CD14-positive monocyte (primary cell): ENCODE results near the gene IGFN1. TPM values are rescaled to one million over a fixed set of nuclear protein-coding genes. Genes with fewer than 3 reads are reported as not detected.

Experiments used
- DNase-seq, 3 donors: peaks; one replicate each; pipeline ENCODE4 v3.0.0-alpha.2; 2011 to 2022
- H2AFZ ChIP-seq: 2 replicates; pipeline ENCODE4 v1.6.0; 2012; ENCODE audit warnings: mild to moderate bottlenecking, low read depth, low read length, inconsistent platforms; ENCODE audit not compliant: insufficient read depth, poor library complexity, severe bottlenecking
- H3K27ac ChIP-seq, 2 donors: 1 replicate in 1 of 2; 2 replicates in 1 of 2; pipeline ENCODE4 v1.5.1; 2012 to 2013; ENCODE audit warnings: low read length in 2 of 2, control low read depth in 1 of 2, inconsistent platforms in 1 of 2, low read depth in 1 of 2, mild to moderate bottlenecking in 1 of 2
- H3K27me3 ChIP-seq, 2 donors: one replicate each; pipeline versions ENCODE4 v1.6.0 to v1.6.1; 2011 to 2013; ENCODE audit warnings: low read length in 2 of 2; ENCODE audit not compliant: control insufficient read depth in 2 of 2, insufficient read depth in 2 of 2
- H3K36me3 ChIP-seq, 2 donors: replicated peaks in 1 of 2; 1 replicate in 1 of 2; 2 replicates in 1 of 2; pipeline versions ENCODE4 v1.5.1 to v1.6.1; 2012 to 2013; ENCODE audit warnings: low read length in 2 of 2, control low read depth in 1 of 2, inconsistent platforms in 1 of 2, mild to moderate bottlenecking in 1 of 2; ENCODE audit not compliant: insufficient read depth in 2 of 2, control insufficient read depth in 1 of 2
- H3K4me1 ChIP-seq, 2 donors: 1 replicate in 1 of 2; 2 replicates in 1 of 2; pipeline versions ENCODE4 v1.5.1 to v1.6.1; 2012 to 2013; ENCODE audit warnings: low read length in 2 of 2, control low read depth in 1 of 2, inconsistent platforms in 1 of 2, mild to moderate bottlenecking in 1 of 2, moderate library complexity in 1 of 2; ENCODE audit not compliant: insufficient read depth in 2 of 2, control insufficient read depth in 1 of 2
- H3K4me2 ChIP-seq: replicated peaks from 2 replicates; pipeline ENCODE3; 2012; ENCODE audit warnings: low read length, moderate library complexity, mild to moderate bottlenecking; ENCODE audit not compliant: poor library complexity, severe bottlenecking; ENCODE audit errors: extremely low read depth
- H3K4me3 ChIP-seq, 3 experiments: fragments of 200-600 bp in 1 of 3; sonication (generic) in 1 of 3; replicated peaks in 1 of 3; 1 replicate in 2 of 3; 2 replicates in 1 of 3; pipeline ENCODE4 v1.5.1; 2011 to 2013; ENCODE audit warnings: low read length in 3 of 3, mild to moderate bottlenecking in 3 of 3, control low read depth in 2 of 3, low read depth in 2 of 3, inconsistent platforms in 1 of 3, moderate library complexity in 1 of 3
- H3K79me2 ChIP-seq: 2 replicates; pipeline ENCODE4 v1.6.0; 2012; ENCODE audit warnings: mild to moderate bottlenecking, control low read depth, inconsistent platforms, low read length, moderate library complexity; ENCODE audit not compliant: insufficient read depth
- H3K9ac ChIP-seq: 2 replicates; pipeline ENCODE4 v1.6.0; 2017; ENCODE audit warnings: low read length, mild to moderate bottlenecking; ENCODE audit not compliant: insufficient read depth, poor library complexity, severe bottlenecking
- H3K9me3 ChIP-seq, 2 donors: replicated peaks in 1 of 2; 1 replicate in 1 of 2; 2 replicates in 1 of 2; pipeline versions ENCODE4 v1.5.1 to v1.6.1; 2012 to 2013; ENCODE audit warnings: low read length in 2 of 2, control low read depth in 1 of 2; ENCODE audit not compliant: control insufficient read depth in 1 of 2, insufficient read depth in 1 of 2
- H4K20me1 ChIP-seq: 2 replicates; pipeline ENCODE4 v1.6.0; 2012; ENCODE audit warnings: mild to moderate bottlenecking, low read length, control low read depth, moderate library complexity; ENCODE audit not compliant: insufficient read depth
- H3K27ac Mint-ChIP-seq, 7 donors: one replicate each; pipeline ENCODE4 v1.8.0; 2020; ENCODE audit warnings: mild to moderate bottlenecking in 7 of 7, mixed read lengths in 7 of 7, moderate library complexity in 6 of 7, inconsistent platforms in 2 of 7
- H3K27me3 Mint-ChIP-seq, 3 donors: one replicate each; pipeline ENCODE4 v1.8.0; 2021 to 2022; ENCODE audit warnings: low read depth in 3 of 3, mild to moderate bottlenecking in 3 of 3, mixed read lengths in 3 of 3, moderate library complexity in 3 of 3, inconsistent platforms in 1 of 3
- H3K36me3 Mint-ChIP-seq, 2 donors: one replicate each; pipeline ENCODE4 v1.8.0; 2020; ENCODE audit warnings: mixed read lengths in 2 of 2, inconsistent platforms in 1 of 2, mild to moderate bottlenecking in 1 of 2
- H3K4me1 Mint-ChIP-seq: one replicate; pipeline ENCODE4 v1.8.0; 2020; ENCODE audit warnings: mild to moderate bottlenecking, mixed read lengths
- H3K4me3 Mint-ChIP-seq, 2 donors: one replicate each; pipeline ENCODE4 v1.8.0; 2020; ENCODE audit warnings: mild to moderate bottlenecking in 2 of 2, mixed read lengths in 2 of 2, moderate library complexity in 1 of 2
- H3K9me3 Mint-ChIP-seq, 7 donors: one replicate each; pipeline ENCODE4 v1.8.0; 2020 to 2022; ENCODE audit warnings: mixed read lengths in 7 of 7, mild to moderate bottlenecking in 6 of 7, moderate library complexity in 6 of 7, inconsistent platforms in 2 of 7
- CTCF ChIP-seq: fragments of 200-600 bp; IDR thresholded peaks from one replicate; pipeline ENCODE4 v1.8.0; 2022; ENCODE audit warnings: antibody characterized with exemption, mild to moderate bottlenecking
- WGBS: methylation state at CpG from one replicate; pipeline ENCODE4 v1.1.5; 2013; ENCODE audit warnings: missing lambda C conversion rate; ENCODE audit not compliant: insufficient coverage; 5-methylcytosine and 5-hydroxymethylcytosine counted together
- intact Hi-C, 2 donors: fragments of 100-400 bp; cut with micrococcal nuclease; formaldehyde crosslinking; loops; one replicate each; pipeline versions ENCODE4 v1.15.0 to v1.15.1; 2023
- polyA plus RNA-seq, 3 donors: library from polyadenylated mRNA; depleted of rRNA in 1 of 3; unstranded in 2 of 3; stranded (reverse) in 1 of 3; fragments of 300-500 nt in 2 of 3; fragments of >200 nt in 1 of 3; fragmentation: Illumina TruSeq in 2 of 3; gene quantifications; 1 replicate in 2 of 3; 2 replicates in 1 of 3; pipeline ENCODE4 v1.2.3, GENCODE V29; 2012 to 2021

Gene IGFN1
- polyA plus RNA-seq, 3 donors = not detected

- Mint-ChIP-seq H3K27ac (no peak overlapping the region), H3K4me1 (no peaks in the 10 kb centered on the region), H3K4me3 (no peak overlapping the region), H3K9me3 (peaks cover 0 to 4% (median 0%) of the 10 kb centered on the region in 7 donors), H3K27me3 (peaks cover 24 to 30% (median 25%) of the 10 kb centered on the region in 3 donors), H3K36me3 (no peaks in the 10 kb centered on the region)
- WGBS = 91% methylated on average over 8 of the region's 8 CpGs
- Histone ChIP-seq H2AFZ (no peak overlapping the region), H3K79me2 (no peaks in the 10 kb centered on the region), H3K4me2 (no peak overlapping the region), H4K20me1 (no peaks in the 10 kb centered on the region), H3K27ac (no peak overlapping the region), H3K9ac (no peak overlapping the region), H3K9me3 (no peaks in the 10 kb centered on the region), H3K36me3 (no peaks in the 10 kb centered on the region), H3K4me1 (no peaks in the 10 kb centered on the region), H3K4me3 (no peak overlapping the region), H3K27me3 (peaks cover 0 to 4% of the 10 kb centered on the region in 2 donors)
- intact Hi-C loops = no loop called here
- DNase-seq = no peak
- TF ChIP-seq CTCF = no peak
These were observed 21.9 kb downstream of the IGFN1 start for GRCh38 chr1:201212461-201213055.

GRCh38 chr1:201213106-201213770, 22.6 kb downstream of the IGFN1 start:
- Mint-ChIP-seq H3K4me3 (no peak overlapping the region), H3K4me1 (no peaks in the 10 kb centered on the region), H3K27ac (no peak overlapping the region), H3K36me3 (no peaks in the 10 kb centered on the region), H3K9me3 (peaks cover 0 to 4% (median 0%) of the 10 kb centered on the region in 7 donors), H3K27me3 (peaks cover 24 to 30% (median 25%) of the 10 kb centered on the region in 3 donors)
- Histone ChIP-seq H3K4me2 (no peak overlapping the region), H3K36me3 (no peaks in the 10 kb centered on the region), H3K79me2 (no peaks in the 10 kb centered on the region), H3K9me3 (no peaks in the 10 kb centered on the region), H3K4me3 (no peak overlapping the region), H4K20me1 (no peaks in the 10 kb centered on the region), H2AFZ (no peak overlapping the region), H3K4me1 (no peaks in the 10 kb centered on the region), H3K27me3 (peaks cover 0 to 4% of the 10 kb centered on the region in 2 donors), H3K27ac (no peak overlapping the region), H3K9ac (no peak overlapping the region)
- intact Hi-C loops = no loop called here
- no peak for DNase-seq
- no peak for TF ChIP-seq CTCF
- WGBS = 92% methylated on average over 5 of the region's 6 CpGs
